HepG2 (cell line): ENCODE measurements around the gene DUSP12. TPM values are rescaled to one million over a fixed set of nuclear protein-coding genes. Genes with fewer than 3 reads are reported as not detected.

Experiments
- ATF1 ChIP-seq: IDR thresholded peaks from 2 replicates; pipeline ENCODE4 v1.6.1; 2016; ENCODE audit warnings: mild to moderate bottlenecking, control low read depth
- ATF7-NPFF ChIP-seq: sonication (generic); formaldehyde crosslinking; IDR thresholded peaks from 2 replicates; pipeline ENCODE4 v1.8.1; 2023; ENCODE audit warnings: mild to moderate bottlenecking, low read depth, missing genetic modification reagents, moderate library complexity
- BCL6 ChIP-seq: IDR thresholded peaks from 2 replicates; pipeline ENCODE4 v1.6.1; 2016; ENCODE audit warnings: missing genetic modification reagents, missing compliant biosample characterization
- CHCHD3 ChIP-seq: sonication (generic); formaldehyde crosslinking; IDR thresholded peaks from 2 replicates; pipeline ENCODE4 v1.8.0; 2022; ENCODE audit warnings: mild to moderate bottlenecking, missing genetic modification reagents, moderate library complexity
- FOXM1 ChIP-seq: sonication (generic); formaldehyde crosslinking; IDR thresholded peaks from 2 replicates; pipeline ENCODE4 v1.5.0; 2020; ENCODE audit warnings: missing genetic modification reagents
- JUND ChIP-seq: sonication (generic); formaldehyde crosslinking; IDR thresholded peaks from 2 replicates; pipeline ENCODE4 v1.8.0; 2022; ENCODE audit warnings: mild to moderate bottlenecking, missing genetic modification reagents
- REL ChIP-seq: sonication (generic); formaldehyde crosslinking; conservative IDR thresholded peaks from 2 replicates; pipeline ENCODE4 v1.8.0; 2022; ENCODE audit warnings: mild to moderate bottlenecking, missing genetic modification reagents, moderate library complexity
- RORA ChIP-seq: sonication (generic); formaldehyde crosslinking; IDR thresholded peaks from 2 replicates; pipeline ENCODE4 v1.5.0; 2020; ENCODE audit warnings: mild to moderate bottlenecking, missing genetic modification reagents, moderate library complexity
- ZBTB3 ChIP-seq: sonication (generic); formaldehyde crosslinking; IDR thresholded peaks from 2 replicates; pipeline ENCODE4 v1.4.0; 2020; ENCODE audit warnings: low read depth, mild to moderate bottlenecking, moderate library complexity, missing genetic modification reagents, borderline replicate concordance
- ZNF761 ChIP-seq: sonication (generic); formaldehyde crosslinking; conservative IDR thresholded peaks from 2 replicates; pipeline ENCODE4 v1.4.0; 2020; ENCODE audit warnings: mild to moderate bottlenecking, missing genetic modification reagents
- polyA plus RNA-seq, 8 experiments: library from polyadenylated mRNA; depleted of rRNA in 3 of 8; stranded (reverse) in 7 of 8; unstranded in 1 of 8; fragments of >200 nt; fragmentation: Illumina TruSeq in 4 of 8; extraction: Trizol in 4 of 8; gene quantifications; 2 replicates each; pipeline versions ENCODE4 v1.2.1 to v1.2.3, GENCODE V29; 2011 to 2016; ENCODE audit warnings: low read depth in 4 of 8, missing spikeins in 1 of 8, mixed read lengths in 1 of 8; ENCODE audit not compliant: insufficient read depth in 1 of 8
- total RNA-seq, 5 experiments: library from RNA; depleted of rRNA; stranded (reverse); fragments of >200 nt; fragmentation: Illumina TruSeq; extraction: Trizol; gene quantifications; 2 replicates each; pipeline ENCODE4 v1.2.3, GENCODE V29; 2016; ENCODE audit warnings: low read depth in 1 of 5
- TF ChIP-seq, protein P1 (sequence below): sonication (generic); formaldehyde crosslinking; IDR thresholded peaks from 2 replicates; pipeline ENCODE4 v1.4.0; 2020; ENCODE audit warnings: mild to moderate bottlenecking, missing genetic modification reagents, borderline replicate concordance
- TF ChIP-seq, protein P2 (sequence below): sonication (generic); formaldehyde crosslinking; IDR thresholded peaks from 2 replicates; pipeline ENCODE4 v1.4.0; 2020; ENCODE audit warnings: mild to moderate bottlenecking, missing genetic modification reagents, borderline replicate concordance
- TF ChIP-seq, protein P3 (sequence below): sonication (generic); formaldehyde crosslinking; IDR thresholded peaks from 2 replicates; pipeline ENCODE4 v1.8.0; 2022; ENCODE audit warnings: missing genetic modification reagents, mild to moderate bottlenecking, moderate library complexity, borderline replicate concordance
- TF ChIP-seq, protein P4 (sequence below): sonication (generic); formaldehyde crosslinking; IDR thresholded peaks from 2 replicates; pipeline ENCODE4 v1.8.0; 2022; ENCODE audit warnings: mild to moderate bottlenecking, missing genetic modification reagents, moderate library complexity
- TF ChIP-seq, protein P5 (sequence below): sonication (generic); formaldehyde crosslinking; IDR thresholded peaks from 2 replicates; pipeline ENCODE4 v1.4.0; 2020; ENCODE audit warnings: missing genetic modification reagents; ENCODE audit errors: not compliant biosample characterization
- TF ChIP-seq, protein P6 (sequence below): sonication (generic); formaldehyde crosslinking; IDR thresholded peaks from 2 replicates; pipeline ENCODE4 v1.8.1; 2023; ENCODE audit warnings: mild to moderate bottlenecking, missing genetic modification reagents, borderline replicate concordance

Gene DUSP12
- total and polyA plus RNA-seq, 2 of the 13 experiments (the other 11 are each of a cell fraction or from before 2014, with no cell fraction given) = 36.7 to 37.1 TPM

DNA sequence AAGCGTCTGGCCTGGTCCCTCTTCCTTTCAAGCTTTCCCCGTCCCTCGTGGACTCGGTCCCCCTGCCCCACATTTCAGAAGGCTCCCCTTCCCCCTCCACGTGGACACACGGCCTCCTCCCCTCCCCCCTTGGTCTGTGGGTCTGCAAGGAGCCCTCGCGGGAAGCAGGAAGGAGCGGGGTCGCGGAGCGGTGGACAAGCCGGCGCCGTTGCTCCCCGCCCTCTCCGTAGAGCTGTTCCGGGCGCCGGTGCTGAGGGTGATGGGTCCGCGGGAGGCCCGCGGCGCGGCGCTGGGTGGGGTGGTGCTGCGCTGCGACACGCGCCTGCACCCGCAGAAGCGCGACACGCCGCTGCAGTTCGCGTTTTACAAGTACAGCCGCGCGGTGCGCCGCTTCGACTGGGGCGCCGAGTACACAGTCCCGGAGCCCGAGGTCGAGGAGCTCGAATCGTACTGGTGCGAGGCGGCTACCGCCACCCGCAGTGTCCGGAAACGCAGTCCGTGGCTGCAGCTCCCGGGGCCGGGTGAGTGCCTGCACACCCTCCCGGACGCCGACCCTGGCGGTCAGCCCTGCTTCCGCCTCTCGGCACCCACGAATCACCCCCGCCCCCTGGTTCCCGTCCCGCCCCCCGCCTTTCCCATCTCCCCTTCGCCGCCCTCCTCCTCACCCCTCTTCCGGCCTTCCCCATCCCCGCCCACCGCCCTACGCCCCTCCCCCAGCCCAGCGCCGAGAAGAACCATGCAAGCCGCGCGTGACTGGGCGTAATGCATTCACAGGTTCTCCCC lies 22.9 kb upstream of the DUSP12 start (continued):
- TF ChIP-seq BCL6 (CRISPR knock-in tag) (0 out of 2 replicates have a peak, but pooled peaks have one; percentile 6), JUND (CRISPR knock-in tag) (no peak), RORA (CRISPR knock-in tag) (no peak), ZBTB3 (CRISPR knock-in tag) (no peak), REL (CRISPR knock-in tag) (0 out of 2 replicates have a peak, but pooled peaks have one; percentile 55), FOXM1 (no peak), CHCHD3 (CRISPR knock-in tag) (0 out of 2 replicates have a peak, but pooled peaks have one; percentile 43), ZNF761 (0 out of 2 replicates have a peak, but pooled peaks have one; percentile 28), ATF1 (CRISPR knock-in tag) (no peak), ATF7-NPFF (CRISPR knock-in tag) (peak; percentile 49; the same call in 1 of the 2 replicates)
- TF ChIP-seq, protein P1, sequence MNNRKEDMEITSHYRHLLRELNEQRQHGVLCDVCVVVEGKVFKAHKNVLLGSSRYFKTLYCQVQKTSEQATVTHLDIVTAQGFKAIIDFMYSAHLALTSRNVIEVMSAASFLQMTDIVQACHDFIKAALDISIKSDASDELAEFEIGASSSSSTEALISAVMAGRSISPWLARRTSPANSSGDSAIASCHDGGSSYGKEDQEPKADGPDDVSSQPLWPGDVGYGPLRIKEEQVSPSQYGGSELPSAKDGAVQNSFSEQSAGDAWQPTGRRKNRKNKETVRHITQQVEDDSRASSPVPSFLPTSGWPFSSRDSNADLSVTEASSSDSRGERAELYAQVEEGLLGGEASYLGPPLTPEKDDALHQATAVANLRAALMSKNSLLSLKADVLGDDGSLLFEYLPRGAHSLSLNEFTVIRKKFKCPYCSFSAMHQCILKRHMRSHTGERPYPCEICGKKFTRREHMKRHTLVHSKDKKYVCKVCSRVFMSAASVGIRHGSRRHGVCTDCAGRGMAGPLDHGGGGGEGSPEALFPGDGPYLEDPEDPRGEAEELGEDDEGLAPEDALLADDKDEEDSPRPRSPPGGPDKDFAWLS (CRISPR knock-in tag) = no peak
- TF ChIP-seq, protein P2, sequence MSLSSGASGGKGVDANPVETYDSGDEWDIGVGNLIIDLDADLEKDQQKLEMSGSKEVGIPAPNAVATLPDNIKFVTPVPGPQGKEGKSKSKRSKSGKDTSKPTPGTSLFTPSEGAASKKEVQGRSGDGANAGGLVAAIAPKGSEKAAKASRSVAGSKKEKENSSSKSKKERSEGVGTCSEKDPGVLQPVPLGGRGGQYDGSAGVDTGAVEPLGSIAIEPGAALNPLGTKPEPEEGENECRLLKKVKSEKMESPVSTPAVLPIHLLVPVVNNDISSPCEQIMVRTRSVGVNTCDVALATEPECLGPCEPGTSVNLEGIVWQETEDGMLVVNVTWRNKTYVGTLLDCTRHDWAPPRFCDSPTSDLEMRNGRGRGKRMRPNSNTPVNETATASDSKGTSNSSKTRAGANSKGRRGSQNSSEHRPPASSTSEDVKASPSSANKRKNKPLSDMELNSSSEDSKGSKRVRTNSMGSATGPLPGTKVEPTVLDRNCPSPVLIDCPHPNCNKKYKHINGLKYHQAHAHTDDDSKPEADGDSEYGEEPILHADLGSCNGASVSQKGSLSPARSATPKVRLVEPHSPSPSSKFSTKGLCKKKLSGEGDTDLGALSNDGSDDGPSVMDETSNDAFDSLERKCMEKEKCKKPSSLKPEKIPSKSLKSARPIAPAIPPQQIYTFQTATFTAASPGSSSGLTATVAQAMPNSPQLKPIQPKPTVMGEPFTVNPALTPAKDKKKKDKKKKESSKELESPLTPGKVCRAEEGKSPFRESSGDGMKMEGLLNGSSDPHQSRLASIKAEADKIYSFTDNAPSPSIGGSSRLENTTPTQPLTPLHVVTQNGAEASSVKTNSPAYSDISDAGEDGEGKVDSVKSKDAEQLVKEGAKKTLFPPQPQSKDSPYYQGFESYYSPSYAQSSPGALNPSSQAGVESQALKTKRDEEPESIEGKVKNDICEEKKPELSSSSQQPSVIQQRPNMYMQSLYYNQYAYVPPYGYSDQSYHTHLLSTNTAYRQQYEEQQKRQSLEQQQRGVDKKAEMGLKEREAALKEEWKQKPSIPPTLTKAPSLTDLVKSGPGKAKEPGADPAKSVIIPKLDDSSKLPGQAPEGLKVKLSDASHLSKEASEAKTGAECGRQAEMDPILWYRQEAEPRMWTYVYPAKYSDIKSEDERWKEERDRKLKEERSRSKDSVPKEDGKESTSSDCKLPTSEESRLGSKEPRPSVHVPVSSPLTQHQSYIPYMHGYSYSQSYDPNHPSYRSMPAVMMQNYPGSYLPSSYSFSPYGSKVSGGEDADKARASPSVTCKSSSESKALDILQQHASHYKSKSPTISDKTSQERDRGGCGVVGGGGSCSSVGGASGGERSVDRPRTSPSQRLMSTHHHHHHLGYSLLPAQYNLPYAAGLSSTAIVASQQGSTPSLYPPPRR = 0 out of 2 replicates have a peak, but pooled peaks have one; percentile 32
- TF ChIP-seq, protein P3, sequence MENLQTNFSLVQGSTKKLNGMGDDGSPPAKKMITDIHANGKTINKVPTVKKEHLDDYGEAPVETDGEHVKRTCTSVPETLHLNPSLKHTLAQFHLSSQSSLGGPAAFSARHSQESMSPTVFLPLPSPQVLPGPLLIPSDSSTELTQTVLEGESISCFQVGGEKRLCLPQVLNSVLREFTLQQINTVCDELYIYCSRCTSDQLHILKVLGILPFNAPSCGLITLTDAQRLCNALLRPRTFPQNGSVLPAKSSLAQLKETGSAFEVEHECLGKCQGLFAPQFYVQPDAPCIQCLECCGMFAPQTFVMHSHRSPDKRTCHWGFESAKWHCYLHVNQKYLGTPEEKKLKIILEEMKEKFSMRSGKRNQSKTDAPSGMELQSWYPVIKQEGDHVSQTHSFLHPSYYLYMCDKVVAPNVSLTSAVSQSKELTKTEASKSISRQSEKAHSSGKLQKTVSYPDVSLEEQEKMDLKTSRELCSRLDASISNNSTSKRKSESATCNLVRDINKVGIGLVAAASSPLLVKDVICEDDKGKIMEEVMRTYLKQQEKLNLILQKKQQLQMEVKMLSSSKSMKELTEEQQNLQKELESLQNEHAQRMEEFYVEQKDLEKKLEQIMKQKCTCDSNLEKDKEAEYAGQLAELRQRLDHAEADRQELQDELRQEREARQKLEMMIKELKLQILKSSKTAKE (CRISPR knock-in tag) = 0 out of 2 replicates have a peak, but pooled peaks have one; percentile 26
- TF ChIP-seq, protein P4, sequence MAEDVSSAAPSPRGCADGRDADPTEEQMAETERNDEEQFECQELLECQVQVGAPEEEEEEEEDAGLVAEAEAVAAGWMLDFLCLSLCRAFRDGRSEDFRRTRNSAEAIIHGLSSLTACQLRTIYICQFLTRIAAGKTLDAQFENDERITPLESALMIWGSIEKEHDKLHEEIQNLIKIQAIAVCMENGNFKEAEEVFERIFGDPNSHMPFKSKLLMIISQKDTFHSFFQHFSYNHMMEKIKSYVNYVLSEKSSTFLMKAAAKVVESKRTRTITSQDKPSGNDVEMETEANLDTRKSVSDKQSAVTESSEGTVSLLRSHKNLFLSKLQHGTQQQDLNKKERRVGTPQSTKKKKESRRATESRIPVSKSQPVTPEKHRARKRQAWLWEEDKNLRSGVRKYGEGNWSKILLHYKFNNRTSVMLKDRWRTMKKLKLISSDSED (CRISPR knock-in tag) = 0 out of 2 replicates have a peak, but pooled peaks have one; percentile 36
- TF ChIP-seq, protein P5, sequence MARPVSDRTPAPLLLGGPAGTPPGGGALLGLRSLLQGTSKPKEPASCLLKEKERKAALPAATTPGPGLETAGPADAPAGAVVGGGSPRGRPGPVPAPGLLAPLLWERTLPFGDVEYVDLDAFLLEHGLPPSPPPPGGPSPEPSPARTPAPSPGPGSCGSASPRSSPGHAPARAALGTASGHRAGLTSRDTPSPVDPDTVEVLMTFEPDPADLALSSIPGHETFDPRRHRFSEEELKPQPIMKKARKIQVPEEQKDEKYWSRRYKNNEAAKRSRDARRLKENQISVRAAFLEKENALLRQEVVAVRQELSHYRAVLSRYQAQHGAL = no peak
- TF ChIP-seq, protein P6, sequence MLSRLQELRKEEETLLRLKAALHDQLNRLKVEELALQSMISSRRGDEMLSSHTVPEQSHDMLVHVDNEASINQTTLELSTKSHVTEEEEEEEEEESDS (CRISPR knock-in tag) = no peak
